Fibroblast of lung (primary cell): Measurements from ENCODE around the gene UBXN11. TPM values are rescaled to one million over a fixed set of nuclear protein-coding genes. Genes with fewer than 3 reads are reported as not detected.

Experiments used
- DNase-seq, 2 donors: peaks; one replicate each; pipeline versions ENCODE4 v3.0.0 to v3.0.0-alpha.2; 2010; ENCODE audit warnings: low read depth in 2 of 2
- H2AFZ ChIP-seq: 2 replicates; pipeline ENCODE4 v1.5.1; 2012; ENCODE audit warnings: low read length, control low read depth, inconsistent platforms
- H3K27ac ChIP-seq: 2 replicates; pipeline ENCODE4 v1.5.1; 2011; ENCODE audit warnings: low read length, control low read depth; ENCODE audit not compliant: insufficient read depth
- H3K27me3 ChIP-seq: 2 replicates; pipeline ENCODE4 v1.5.1; 2011; ENCODE audit warnings: mild to moderate bottlenecking, low read length; ENCODE audit not compliant: control insufficient read depth, insufficient read depth
- H3K36me3 ChIP-seq: 2 replicates; pipeline ENCODE4 v1.5.1; 2011; ENCODE audit warnings: low read length; ENCODE audit not compliant: control insufficient read depth, insufficient read depth
- H3K4me1 ChIP-seq: 2 replicates; pipeline ENCODE4 v1.5.1; 2011; ENCODE audit warnings: low read length; ENCODE audit not compliant: control insufficient read depth, insufficient read depth; ENCODE audit errors: extremely low read depth
- H3K4me2 ChIP-seq: 2 replicates; pipeline ENCODE4 v1.5.1; 2011; ENCODE audit warnings: low read length, control low read depth; ENCODE audit not compliant: insufficient read depth; ENCODE audit errors: extremely low read depth
- H3K4me3 ChIP-seq, 4 experiments: fragments of 200-600 bp in 1 of 4; sonication (generic) in 1 of 4; replicated peaks in 1 of 4; 2 replicates each; pipeline ENCODE4 v1.5.1; 2011 to 2016; ENCODE audit warnings: low read length in 4 of 4, low read depth in 3 of 4, mild to moderate bottlenecking in 3 of 4, control low read depth in 2 of 4, inconsistent platforms in 1 of 4, mixed read lengths in 1 of 4; ENCODE audit not compliant: insufficient read depth in 1 of 4; ENCODE audit errors: control extremely low read depth in 1 of 4
- H3K79me2 ChIP-seq: 2 replicates; pipeline ENCODE4 v1.5.1; 2012; ENCODE audit warnings: mild to moderate bottlenecking, low read length, inconsistent platforms; ENCODE audit not compliant: control insufficient read depth, insufficient read depth
- H3K9ac ChIP-seq: 2 replicates; pipeline ENCODE4 v1.5.1; 2011; ENCODE audit warnings: mild to moderate bottlenecking, low read length, control low read depth; ENCODE audit not compliant: insufficient read depth
- H3K9me3 ChIP-seq: 2 replicates; pipeline ENCODE4 v1.5.1; 2012; ENCODE audit warnings: low read depth, low read length; ENCODE audit not compliant: control insufficient read depth, insufficient read depth
- H4K20me1 ChIP-seq: 2 replicates; pipeline ENCODE4 v1.5.1; 2011; ENCODE audit warnings: low read length; ENCODE audit not compliant: control insufficient read depth, insufficient read depth; ENCODE audit errors: extremely low read depth
- EZH2 ChIP-seq: IDR thresholded peaks from 2 replicates; pipeline ENCODE4 v1.5.1; 2012; ENCODE audit warnings: low read length, control low read depth, mild to moderate bottlenecking; ENCODE audit errors: missing control alignments
- polyA plus RNA-seq, 2 donors: library from polyadenylated mRNA; depleted of rRNA in 1 of 2; stranded (reverse) in 1 of 2; unstranded in 1 of 2; fragments of >200 nt; gene quantifications; 2 replicates each; pipeline ENCODE4 v1.2.1, GENCODE V29; 2011 to 2012; ENCODE audit warnings: missing spikeins in 1 of 2
- total RNA-seq: library from RNA; depleted of rRNA; stranded (reverse); fragments of >200 nt; gene quantifications from 2 replicates; pipeline ENCODE4 v1.2.1, GENCODE V29; 2014
- TF ChIP-seq, protein P1 (sequence below), 2 donors: IDR thresholded peaks in 1 of 2; conservative IDR thresholded peaks in 1 of 2; 1 replicate in 1 of 2; 2 replicates in 1 of 2; pipeline ENCODE4 v1.5.1; 2011 to 2012; ENCODE audit warnings: low read length in 2 of 2, control low read depth in 1 of 2, inconsistent platforms in 1 of 2, low read depth in 1 of 2, mild to moderate bottlenecking in 1 of 2

Gene UBXN11
- total and polyA plus RNA-seq, 2 donors (not counting 1 experiment from before 2014, with no cell fraction given): 3.5 to 7.1 TPM

DNA sequence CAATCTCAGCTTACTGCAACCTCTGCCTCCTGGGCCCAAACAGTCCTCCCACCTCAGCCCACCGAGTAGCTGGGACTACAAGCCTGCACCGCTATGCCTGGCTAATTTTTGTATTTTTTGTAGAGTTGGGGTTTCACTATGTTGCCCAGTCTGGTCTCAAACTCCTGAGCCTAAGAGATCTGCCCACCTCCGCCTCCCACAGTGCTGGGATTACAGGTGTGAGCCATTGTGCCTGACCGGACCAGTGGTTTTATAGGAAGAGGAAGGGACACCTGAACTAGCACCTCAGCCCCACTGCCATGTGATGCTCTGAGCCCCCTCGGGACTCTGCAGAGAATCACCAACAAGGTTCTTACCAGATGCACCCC lies 43.4 kb upstream of the UBXN11 start:
- no peaks in the 10 kb centered on the region for H3K9me3 ChIP-seq
- no peak overlapping the region for H3K27ac ChIP-seq
- no peak overlapping the region for H3K4me2 ChIP-seq
- TF ChIP-seq, protein P1, sequence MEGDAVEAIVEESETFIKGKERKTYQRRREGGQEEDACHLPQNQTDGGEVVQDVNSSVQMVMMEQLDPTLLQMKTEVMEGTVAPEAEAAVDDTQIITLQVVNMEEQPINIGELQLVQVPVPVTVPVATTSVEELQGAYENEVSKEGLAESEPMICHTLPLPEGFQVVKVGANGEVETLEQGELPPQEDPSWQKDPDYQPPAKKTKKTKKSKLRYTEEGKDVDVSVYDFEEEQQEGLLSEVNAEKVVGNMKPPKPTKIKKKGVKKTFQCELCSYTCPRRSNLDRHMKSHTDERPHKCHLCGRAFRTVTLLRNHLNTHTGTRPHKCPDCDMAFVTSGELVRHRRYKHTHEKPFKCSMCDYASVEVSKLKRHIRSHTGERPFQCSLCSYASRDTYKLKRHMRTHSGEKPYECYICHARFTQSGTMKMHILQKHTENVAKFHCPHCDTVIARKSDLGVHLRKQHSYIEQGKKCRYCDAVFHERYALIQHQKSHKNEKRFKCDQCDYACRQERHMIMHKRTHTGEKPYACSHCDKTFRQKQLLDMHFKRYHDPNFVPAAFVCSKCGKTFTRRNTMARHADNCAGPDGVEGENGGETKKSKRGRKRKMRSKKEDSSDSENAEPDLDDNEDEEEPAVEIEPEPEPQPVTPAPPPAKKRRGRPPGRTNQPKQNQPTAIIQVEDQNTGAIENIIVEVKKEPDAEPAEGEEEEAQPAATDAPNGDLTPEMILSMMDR (conservative IDR thresholded peaks at IDR 0.05 in 1 of 2, IDR thresholded peaks at IDR 0.05 in 1 of 2; ENCODE audit: low read depth in 1 of 2, low read length in 2 of 2): no peak
- TF ChIP-seq EZH2: no peak
- H3K27me3 ChIP-seq: no peaks in the 10 kb centered on the region
- DNase-seq: no peak
- no peak overlapping the region for H2AFZ ChIP-seq
- H3K4me3 ChIP-seq: no peak overlapping the region
- H3K79me2 ChIP-seq: no peaks in the 10 kb centered on the region
- no peaks in the 10 kb centered on the region for H3K4me1 ChIP-seq
- no peak overlapping the region for H3K9ac ChIP-seq
- no peaks in the 10 kb centered on the region for H3K36me3 ChIP-seq
- no peaks in the 10 kb centered on the region for H4K20me1 ChIP-seq

DNA sequence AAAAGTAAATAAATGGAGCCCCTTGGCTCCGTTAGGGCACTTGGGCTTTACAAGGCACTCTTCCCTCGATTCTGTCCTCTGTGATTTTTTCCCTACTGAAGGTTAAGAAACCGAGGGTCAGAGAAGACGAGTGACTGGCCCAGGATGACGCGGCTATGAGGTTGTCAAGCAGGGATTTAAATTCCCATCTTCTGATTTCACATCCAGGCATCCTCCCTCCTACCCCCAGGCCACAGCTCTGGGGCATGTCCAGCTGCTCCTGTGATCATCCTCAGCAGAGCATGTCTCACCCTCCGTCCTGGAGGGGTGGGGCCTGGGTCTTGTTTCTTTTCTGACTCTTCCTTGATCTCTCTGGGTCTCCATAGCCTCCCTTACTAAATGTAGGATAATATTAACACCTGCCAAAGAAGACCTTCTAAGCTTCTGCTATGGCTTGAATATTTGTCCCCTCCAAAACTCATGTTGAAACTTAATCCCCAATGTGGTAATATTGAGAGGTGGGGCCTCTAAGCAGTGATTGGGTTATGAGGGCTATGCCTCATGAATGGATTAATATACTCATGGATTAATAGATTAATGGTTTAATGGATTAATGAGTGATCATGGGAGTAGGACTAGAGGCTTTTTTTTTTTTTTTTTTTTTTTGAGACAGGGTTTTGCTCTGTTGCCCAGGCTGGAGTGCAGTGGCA lies 42.9 kb upstream of the UBXN11 start:
- H3K9ac ChIP-seq: no peak overlapping the region
- no peaks in the 10 kb centered on the region for H4K20me1 ChIP-seq
- no peak for TF ChIP-seq EZH2
- TF ChIP-seq, protein P1 (conservative IDR thresholded peaks at IDR 0.05 in 1 of 2, IDR thresholded peaks at IDR 0.05 in 1 of 2; ENCODE audit: low read depth in 1 of 2, low read length in 2 of 2): no peak
- H3K4me3 ChIP-seq: no peak overlapping the region
- peak; percentile 39 to 75 for DNase-seq
- H3K27ac ChIP-seq: no peak overlapping the region
- H3K9me3 ChIP-seq: no peaks in the 10 kb centered on the region
- H3K79me2 ChIP-seq: no peaks in the 10 kb centered on the region
- H3K27me3 ChIP-seq: no peaks in the 10 kb centered on the region
- H3K4me1 ChIP-seq: no peaks in the 10 kb centered on the region
- H3K36me3 ChIP-seq: no peaks in the 10 kb centered on the region
- no peak overlapping the region for H3K4me2 ChIP-seq
- no peak overlapping the region for H2AFZ ChIP-seq

DNA sequence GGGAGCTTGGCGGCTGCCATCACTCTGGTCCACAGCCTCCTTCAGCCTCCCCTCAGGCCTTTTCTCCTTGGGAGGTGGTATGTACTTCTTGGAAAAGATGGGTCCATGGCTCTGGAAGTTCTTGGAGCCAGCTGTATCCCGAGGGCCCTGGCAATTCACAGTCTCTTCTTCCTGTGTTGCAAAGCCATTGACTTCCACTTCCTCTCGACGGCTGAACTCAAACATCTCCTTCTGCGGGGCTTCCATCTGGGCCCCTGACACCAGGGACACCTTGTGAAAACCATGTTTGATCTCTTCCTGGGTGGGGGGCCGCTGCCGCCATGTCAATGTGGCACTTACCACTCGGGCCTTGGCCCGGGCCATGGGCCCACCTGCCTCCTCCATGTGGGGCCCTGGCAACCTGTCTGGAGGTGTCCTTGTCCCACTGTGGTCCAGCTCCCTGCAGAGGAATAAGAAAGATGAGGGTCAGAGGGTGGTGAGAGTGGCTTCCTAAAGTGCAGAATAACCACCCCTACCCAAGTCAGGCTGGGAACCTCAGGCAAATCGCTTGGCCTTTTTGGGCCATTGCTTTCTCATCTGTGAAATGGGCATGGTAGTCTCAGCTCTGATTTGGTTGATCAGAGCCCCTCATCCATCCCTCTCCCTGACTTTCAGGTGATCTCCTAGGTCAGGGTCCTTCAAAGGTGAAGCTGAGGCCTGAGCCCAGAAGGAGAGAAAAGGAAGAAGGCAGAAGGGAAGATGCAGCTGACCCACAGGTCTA lies 40.0 kb upstream of the UBXN11 start:
- peaks cover 6% of the 10 kb centered on the region for H3K27me3 ChIP-seq
- no peak overlapping the region for H3K4me2 ChIP-seq
- no peaks in the 10 kb centered on the region for H3K9me3 ChIP-seq
- H2AFZ ChIP-seq: no peak overlapping the region
- H4K20me1 ChIP-seq: no peaks in the 10 kb centered on the region
- no peak for DNase-seq
- no peaks in the 10 kb centered on the region for H3K79me2 ChIP-seq
- no peak for TF ChIP-seq EZH2
- TF ChIP-seq, protein P1 (conservative IDR thresholded peaks at IDR 0.05 in 1 of 2, IDR thresholded peaks at IDR 0.05 in 1 of 2; ENCODE audit: low read depth in 1 of 2, low read length in 2 of 2): no peak
- H3K4me1 ChIP-seq: no peaks in the 10 kb centered on the region
- no peak overlapping the region for H3K27ac ChIP-seq
- no peak overlapping the region for H3K9ac ChIP-seq
- H3K4me3 ChIP-seq: no peak overlapping the region
- H3K36me3 ChIP-seq: no peaks in the 10 kb centered on the region
